GM23248 (cell line): ENCODE measurements around the gene TARDBP.

Experiments used
- EZH2 ChIP-seq: fragments of 200-600 bp; sonication (generic); IDR thresholded peaks from 2 replicates; pipeline ENCODE4 v1.6.1; 2018; ENCODE audit warnings: antibody characterized with exemption, mild to moderate bottlenecking; ENCODE audit not compliant: insufficient read depth, poor library complexity, severe bottlenecking
- EZH2phosphoT487 ChIP-seq: fragments of 200-600 bp; sonication (generic); IDR thresholded peaks from 2 replicates; pipeline ENCODE4 v1.6.1; 2018; ENCODE audit warnings: antibody characterized with exemption, moderate library complexity, mild to moderate bottlenecking, low read depth; ENCODE audit not compliant: insufficient read depth

GRCh38 chr1:11056504-11056903 is 44.0 kb downstream of the TARDBP start:
- TF ChIP-seq EZH2, result no peak
- TF ChIP-seq EZH2phosphoT487, result no peak
